Measurements from ENCODE around the gene MRPS11.

Gene MRPS11

DNA sequence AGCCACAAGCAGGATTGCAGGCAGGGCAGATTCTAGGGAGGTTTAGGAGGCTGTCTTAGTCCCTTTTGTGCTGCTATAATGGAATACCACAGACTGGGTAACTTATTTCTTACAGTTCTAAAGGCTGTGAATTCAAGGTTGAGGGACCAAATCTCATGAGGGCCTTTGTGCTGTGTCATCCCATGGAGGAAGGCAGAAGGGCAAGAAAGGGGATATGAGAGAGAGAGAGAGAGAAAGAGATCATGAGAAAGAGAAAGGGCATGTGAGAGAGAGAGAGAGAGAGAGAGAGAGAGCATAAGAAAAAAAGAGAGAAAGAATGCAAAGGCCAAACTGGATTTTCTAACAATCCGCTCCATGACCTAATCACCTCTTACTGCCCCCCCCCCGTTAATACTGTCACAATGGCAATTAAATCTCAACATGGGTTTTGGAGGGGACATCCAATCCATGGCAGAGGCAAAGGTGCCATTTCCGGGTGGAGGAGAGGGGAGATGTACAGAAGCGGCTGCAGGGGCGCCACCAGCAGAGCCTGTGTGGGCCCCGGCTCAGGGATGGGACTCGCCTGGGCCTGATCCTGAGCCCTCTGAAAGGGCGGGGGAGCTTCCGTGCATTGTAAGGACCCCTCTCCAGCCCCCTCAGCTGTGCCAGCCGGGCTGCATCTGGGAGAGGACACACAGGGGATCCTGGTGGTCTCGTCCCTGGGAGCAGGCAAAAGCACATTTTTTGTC lies 20.5 kb downstream of the MRPS11 start:
- no peaks in the 10 kb centered on the region for H3K27me3 ChIP-seq (ENCODE audit: insufficient read depth, low read length, poor library complexity)
- no peaks in the 10 kb centered on the region; the same call in 1 of the 2 replicates for H4K20me1 ChIP-seq (ENCODE audit: insufficient read depth, low read length)
- H3K4me2 ChIP-seq (ENCODE audit: insufficient read depth, low read length): no peak overlapping the region
- no peaks in the 10 kb centered on the region for H3K79me2 ChIP-seq (ENCODE audit: insufficient read depth, low read length)
- no peak overlapping the region for H3K27ac ChIP-seq (ENCODE audit: low read length)
- H3K4me1 ChIP-seq (ENCODE audit: insufficient read depth, low read length): no peaks in the 10 kb centered on the region
- H3K9me3 ChIP-seq (ENCODE audit: insufficient read depth, low read length, severe bottlenecking): no peaks in the 10 kb centered on the region
- TF ChIP-seq, protein P1, sequence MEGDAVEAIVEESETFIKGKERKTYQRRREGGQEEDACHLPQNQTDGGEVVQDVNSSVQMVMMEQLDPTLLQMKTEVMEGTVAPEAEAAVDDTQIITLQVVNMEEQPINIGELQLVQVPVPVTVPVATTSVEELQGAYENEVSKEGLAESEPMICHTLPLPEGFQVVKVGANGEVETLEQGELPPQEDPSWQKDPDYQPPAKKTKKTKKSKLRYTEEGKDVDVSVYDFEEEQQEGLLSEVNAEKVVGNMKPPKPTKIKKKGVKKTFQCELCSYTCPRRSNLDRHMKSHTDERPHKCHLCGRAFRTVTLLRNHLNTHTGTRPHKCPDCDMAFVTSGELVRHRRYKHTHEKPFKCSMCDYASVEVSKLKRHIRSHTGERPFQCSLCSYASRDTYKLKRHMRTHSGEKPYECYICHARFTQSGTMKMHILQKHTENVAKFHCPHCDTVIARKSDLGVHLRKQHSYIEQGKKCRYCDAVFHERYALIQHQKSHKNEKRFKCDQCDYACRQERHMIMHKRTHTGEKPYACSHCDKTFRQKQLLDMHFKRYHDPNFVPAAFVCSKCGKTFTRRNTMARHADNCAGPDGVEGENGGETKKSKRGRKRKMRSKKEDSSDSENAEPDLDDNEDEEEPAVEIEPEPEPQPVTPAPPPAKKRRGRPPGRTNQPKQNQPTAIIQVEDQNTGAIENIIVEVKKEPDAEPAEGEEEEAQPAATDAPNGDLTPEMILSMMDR (IDR thresholded peaks at IDR 0.05; ENCODE audit: borderline replicate concordance, extremely low read depth, low read length, poor library complexity, severe bottlenecking): no peak
- no peak for TF ChIP-seq EZH2 (IDR thresholded peaks at IDR 0.05; ENCODE audit: borderline replicate concordance, low read depth, low read length, severe bottlenecking)
- DNase-seq (no peak), ATAC-seq (ENCODE audit: insufficient read depth, low read depth) (no peak)
- no peak overlapping the region for H2AFZ ChIP-seq (ENCODE audit: low read depth, low read length)
- H3K9ac ChIP-seq (ENCODE audit: low read depth, low read length): no peak overlapping the region
- no peak overlapping the region for H3K4me3 ChIP-seq (ENCODE audit: low read depth in 1 of 2, low read length in 2 of 2)
- H3K36me3 ChIP-seq (ENCODE audit: insufficient read depth, low read length): no peaks in the 10 kb centered on the region

DNA sequence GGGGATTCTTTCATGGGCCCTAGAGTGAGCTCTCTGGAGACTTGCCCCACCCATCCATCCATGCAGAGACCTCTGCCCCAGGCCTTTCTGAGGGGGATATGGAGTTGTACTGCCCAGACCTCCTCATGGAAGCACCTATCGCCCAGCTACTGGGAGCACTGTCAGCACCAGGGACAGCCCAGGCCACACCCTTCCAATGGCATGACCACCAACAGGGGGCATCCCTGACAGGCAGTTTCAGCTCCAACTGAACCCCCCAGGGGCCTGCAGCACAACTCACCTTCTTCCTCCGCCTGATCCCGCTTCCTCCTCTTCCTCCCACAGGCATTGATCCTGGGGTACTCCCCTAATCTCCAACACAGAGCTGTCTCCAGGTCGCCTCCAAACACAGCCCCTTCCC lies 21.8 kb downstream of the MRPS11 start:
- Histone ChIP-seq H3K36me3 (ENCODE audit: insufficient read depth, low read length) (no peaks in the 10 kb centered on the region), H3K9ac (ENCODE audit: low read depth, low read length) (no peak overlapping the region), H4K20me1 (ENCODE audit: insufficient read depth, low read length) (no peaks in the 10 kb centered on the region; the same call in 1 of the 2 replicates), H3K4me1 (ENCODE audit: insufficient read depth, low read length) (no peaks in the 10 kb centered on the region), H3K4me2 (ENCODE audit: insufficient read depth, low read length) (no peak overlapping the region), H2AFZ (ENCODE audit: low read depth, low read length) (no peak overlapping the region), H3K79me2 (ENCODE audit: insufficient read depth, low read length) (no peaks in the 10 kb centered on the region), H3K4me3 (ENCODE audit: low read depth in 1 of 2, low read length in 2 of 2) (no peak overlapping the region), H3K27ac (ENCODE audit: low read length) (no peak overlapping the region), H3K27me3 (ENCODE audit: insufficient read depth, low read length, poor library complexity) (no peaks in the 10 kb centered on the region), H3K9me3 (ENCODE audit: insufficient read depth, low read length, severe bottlenecking) (no peaks in the 10 kb centered on the region)
- no peak for DNase-seq
- ATAC-seq (ENCODE audit: insufficient read depth, low read depth): 0 out of 3 replicates have a peak, but pooled peaks have one; percentile 14
- TF ChIP-seq, protein P1 (IDR thresholded peaks at IDR 0.05; ENCODE audit: borderline replicate concordance, extremely low read depth, low read length, poor library complexity, severe bottlenecking): no peak
- TF ChIP-seq EZH2 (IDR thresholded peaks at IDR 0.05; ENCODE audit: borderline replicate concordance, low read depth, low read length, severe bottlenecking): no peak

DNA sequence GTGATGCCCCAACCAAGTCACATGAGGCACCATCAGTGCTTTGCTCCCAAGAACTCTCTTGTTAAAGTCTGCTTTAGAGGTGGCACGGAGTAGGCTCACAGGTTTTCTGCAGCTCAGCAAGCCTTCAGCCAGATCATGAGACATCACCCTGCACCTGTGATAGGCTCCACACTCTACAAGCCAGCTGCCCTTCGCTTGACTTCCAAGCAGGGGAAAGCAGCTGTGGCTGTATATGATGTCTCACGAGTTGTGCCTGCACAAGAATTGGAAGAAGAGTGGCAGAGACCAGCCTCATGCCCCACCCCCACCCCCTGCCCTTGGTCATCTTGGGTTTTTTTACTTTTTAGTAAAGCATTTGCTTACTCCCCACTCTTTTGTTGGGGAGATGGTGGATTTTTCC lies 22.5 kb downstream of the MRPS11 start:
- Histone ChIP-seq H3K79me2 (ENCODE audit: insufficient read depth, low read length) (no peaks in the 10 kb centered on the region), H3K27ac (ENCODE audit: low read length) (no peak overlapping the region), H3K4me3 (ENCODE audit: low read depth in 1 of 2, low read length in 2 of 2) (no peak overlapping the region), H3K36me3 (ENCODE audit: insufficient read depth, low read length) (no peaks in the 10 kb centered on the region), H3K9me3 (ENCODE audit: insufficient read depth, low read length, severe bottlenecking) (no peaks in the 10 kb centered on the region), H3K27me3 (ENCODE audit: insufficient read depth, low read length, poor library complexity) (no peaks in the 10 kb centered on the region), H3K4me1 (ENCODE audit: insufficient read depth, low read length) (no peaks in the 10 kb centered on the region), H3K4me2 (ENCODE audit: insufficient read depth, low read length) (no peak overlapping the region), H2AFZ (ENCODE audit: low read depth, low read length) (no peak overlapping the region), H3K9ac (ENCODE audit: low read depth, low read length) (no peak overlapping the region), H4K20me1 (ENCODE audit: insufficient read depth, low read length) (no peaks in the 10 kb centered on the region; the same call in 1 of the 2 replicates)
- DNase-seq (no peak), ATAC-seq (ENCODE audit: insufficient read depth, low read depth) (no peak)
- no peak for TF ChIP-seq EZH2 (IDR thresholded peaks at IDR 0.05; ENCODE audit: borderline replicate concordance, low read depth, low read length, severe bottlenecking)
- TF ChIP-seq, protein P1 (IDR thresholded peaks at IDR 0.05; ENCODE audit: borderline replicate concordance, extremely low read depth, low read length, poor library complexity, severe bottlenecking): no peak

Measured in DND-41 (cell line).